T-helper 9 cell (primary cell): ENCODE results near the gene CPED1.
"Not testable (repeated sequence)": the region's sequence is repeated elsewhere in the genome, so short reads cannot be mapped to it uniquely, and the experiment has no call there.

Experiments
- DNase-seq: peaks from one replicate; pipeline ENCODE4 v3.0.0-alpha.2; 2020

Gene CPED1

DNA sequence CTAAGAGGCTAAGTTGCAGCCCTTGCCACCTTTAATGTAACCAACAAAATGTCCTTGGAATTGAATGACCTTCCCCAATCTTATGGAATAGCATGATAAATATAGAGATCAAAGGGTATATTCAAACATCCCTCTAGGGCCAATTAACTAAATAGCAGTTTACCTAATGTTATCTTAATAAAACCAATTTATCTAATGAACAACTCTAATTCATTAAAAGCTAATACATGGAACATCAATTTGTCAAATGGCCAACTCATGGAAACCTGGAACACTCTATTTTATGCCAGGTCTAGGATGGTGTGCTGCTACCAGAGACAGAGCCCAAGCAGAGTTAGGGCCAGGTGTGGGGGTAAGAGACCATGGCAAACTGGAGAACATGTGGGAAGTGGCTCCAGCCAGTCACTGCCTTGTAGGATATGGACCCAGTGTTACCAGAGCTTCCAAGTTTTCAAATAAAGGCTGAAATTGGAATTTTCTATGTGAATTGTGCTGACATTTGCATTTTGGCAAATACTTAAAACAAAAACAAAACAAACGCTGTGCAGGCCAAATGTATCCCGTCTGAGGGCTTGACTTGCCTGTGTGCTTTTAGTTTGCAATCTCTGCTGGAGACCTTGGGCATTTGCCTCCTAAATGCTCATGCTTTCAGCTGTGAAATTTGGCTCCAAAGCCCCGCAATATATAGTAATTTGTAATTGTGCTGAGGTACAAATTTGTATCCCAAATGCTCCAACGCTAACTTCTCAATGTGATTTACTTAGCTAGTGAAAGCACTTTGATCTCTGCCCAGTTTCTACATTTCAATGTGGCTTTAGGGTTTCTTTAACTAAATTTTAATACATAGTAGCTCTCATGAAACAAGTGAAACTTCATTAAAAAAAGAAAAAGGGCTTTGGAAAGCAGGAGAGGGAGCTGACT, 55.1 kb downstream of the CPED1 start:
- DNase-seq = no peak

DNA sequence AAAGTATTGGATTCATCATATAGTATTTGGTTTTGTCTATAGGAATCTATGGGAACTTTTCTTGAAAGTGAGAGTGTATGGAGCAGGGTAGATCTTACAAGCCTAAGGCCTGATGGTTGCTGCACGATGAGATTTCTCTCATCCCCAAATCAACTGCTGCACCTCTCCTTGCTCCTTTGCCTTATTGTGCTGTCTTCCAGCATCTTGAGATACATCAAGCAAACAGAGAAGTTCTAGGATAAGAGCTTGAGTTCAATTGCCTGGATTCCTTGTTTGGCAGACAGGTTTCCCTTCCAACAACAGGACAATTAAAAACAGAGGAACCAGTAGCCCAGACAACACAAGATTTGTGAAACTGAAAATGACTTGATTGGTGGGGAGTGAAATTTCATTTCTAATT, 56.6 kb downstream of the CPED1 start:
- no peak for DNase-seq

DNA sequence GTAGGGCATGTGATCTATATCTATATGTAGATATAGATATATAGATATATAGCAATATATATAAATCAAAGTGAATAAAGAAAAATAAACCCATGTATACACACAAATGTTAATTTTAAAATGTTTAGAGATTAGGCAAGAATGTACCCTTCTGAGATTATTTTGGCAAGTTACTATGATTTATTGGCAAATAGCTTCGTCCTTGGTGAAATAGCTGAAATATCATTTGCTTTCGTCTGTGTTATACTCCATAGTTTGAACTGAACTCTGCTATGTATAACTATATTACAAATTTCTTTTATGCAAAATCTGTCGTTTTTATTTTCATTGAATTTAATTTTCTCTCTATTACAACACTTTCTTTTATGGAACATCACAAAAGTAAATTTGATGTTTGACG, 57.5 kb downstream of the CPED1 start:
- DNase-seq = no peak

DNA sequence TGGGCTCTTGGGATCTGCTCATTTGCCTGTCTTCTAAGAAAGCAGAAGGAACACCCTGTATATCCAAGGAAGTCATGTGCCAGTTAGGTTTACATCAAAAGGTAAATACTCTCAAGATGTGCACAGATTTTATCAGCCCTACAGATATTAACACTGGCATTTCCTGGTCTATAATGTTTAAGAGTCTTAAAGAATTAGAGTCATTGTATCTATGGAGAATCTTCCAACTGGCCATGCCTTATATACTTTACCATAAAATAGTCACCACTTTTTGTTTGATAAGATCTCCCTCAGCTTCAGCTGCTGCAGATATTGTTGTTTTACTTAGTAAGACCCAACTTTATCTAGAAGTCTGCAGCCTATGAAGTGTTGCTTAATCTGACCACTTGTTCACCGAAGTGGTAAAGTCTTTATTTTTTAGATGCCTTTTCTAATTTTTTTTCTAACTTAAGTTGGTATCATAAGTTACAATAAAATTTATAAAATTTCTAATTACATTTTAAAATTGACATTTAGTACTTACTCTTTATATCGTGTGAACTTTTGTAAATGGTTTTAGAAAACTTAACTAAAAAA, 58.5 kb downstream of the CPED1 start:
- no peak for DNase-seq

DNA sequence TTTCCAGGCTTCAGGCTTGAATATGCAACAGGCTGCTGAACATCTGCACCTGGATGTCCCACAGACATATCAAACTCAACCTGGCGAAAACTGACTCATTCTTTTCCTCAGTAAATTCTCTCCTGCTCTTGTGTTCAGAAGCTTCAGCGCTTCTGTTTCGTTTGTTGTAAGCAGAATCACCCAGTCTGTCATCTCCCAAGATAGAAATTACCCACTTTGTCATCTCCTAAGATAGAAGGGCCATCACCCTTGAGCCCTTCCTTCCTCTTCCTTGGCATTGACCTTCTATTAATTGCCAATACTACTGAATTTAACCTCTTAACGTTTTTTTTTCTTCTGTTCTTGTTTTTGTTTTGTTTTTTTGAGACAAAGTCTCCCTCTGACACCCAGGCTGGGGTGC, 59.7 kb downstream of the CPED1 start:
- no peak for DNase-seq

DNA sequence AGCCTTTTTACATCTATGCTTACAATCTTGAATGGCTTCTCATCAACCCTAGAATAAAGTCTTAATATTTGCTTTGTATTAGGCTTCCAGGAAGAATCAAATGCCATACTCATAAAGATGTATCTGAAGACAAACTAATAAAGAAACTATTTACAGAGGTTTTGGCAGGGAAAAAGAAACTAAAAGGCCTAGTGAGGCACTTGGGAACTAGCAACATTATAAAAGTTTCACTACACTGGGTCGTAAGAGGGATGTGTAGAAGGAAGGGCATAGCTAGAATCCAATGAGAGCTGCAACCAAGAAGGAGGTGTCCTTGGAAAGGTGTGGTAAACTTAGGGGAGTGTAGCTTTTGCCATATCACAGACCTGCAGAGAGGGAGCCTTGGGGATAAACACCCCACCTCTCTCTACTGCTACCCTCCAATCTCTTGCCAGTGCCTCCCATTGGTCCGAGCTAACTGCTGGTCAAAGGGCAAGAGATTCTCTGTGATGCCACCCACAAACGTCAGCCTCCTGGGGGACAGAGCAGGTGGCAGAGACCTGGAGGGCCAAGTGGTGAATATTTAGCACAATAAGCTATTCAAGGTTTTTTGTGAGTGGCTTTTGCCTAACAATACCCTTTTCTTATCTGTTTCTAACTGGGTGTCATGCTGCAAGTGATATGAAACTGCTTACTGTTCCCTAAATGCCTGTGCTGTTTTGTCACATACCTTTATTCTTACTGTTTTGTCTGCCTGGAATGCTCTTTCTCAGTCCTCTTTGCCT, 60.7 kb downstream of the CPED1 start:
- no peak for DNase-seq

DNA sequence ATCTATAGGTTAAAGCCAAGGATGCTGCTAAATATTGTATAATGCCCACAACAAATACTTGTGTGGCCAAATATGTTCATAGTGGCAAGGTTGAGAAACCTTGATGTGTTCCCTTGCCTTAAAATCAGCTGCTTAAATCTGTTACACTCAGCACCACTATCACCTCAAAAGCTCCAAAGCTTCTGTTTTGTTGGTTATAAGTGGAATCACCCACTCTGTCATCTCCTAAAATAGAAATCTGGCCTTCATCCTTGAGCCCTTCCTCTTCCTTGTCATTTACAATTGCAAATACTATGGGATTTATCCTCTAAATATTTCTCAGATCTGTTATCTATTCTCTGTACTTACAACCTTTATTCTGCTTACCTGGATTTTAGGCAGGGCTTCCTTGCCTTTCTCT, 61.4 kb downstream of the CPED1 start:
- DNase-seq = no peak

DNA sequence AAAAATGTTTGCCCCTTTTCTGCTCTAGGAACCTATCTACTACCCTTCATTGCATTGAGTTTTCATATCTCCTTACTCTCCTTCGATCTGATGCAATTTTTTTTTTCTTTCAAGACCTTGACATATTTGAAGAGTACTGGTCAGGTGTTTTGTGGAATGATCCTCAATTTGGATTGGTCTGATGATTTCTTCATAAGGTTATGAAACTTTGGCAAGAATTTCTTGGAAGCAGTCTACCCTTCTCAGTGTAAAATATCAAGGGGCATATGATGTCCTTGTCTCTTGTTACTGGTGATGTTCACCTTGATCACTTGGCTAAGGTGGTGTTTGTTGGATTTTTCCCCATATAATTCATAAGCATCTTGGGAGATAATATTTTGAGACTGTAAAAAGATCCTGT, 64.7 kb downstream of the CPED1 start:
- DNase-seq = no peak

DNA sequence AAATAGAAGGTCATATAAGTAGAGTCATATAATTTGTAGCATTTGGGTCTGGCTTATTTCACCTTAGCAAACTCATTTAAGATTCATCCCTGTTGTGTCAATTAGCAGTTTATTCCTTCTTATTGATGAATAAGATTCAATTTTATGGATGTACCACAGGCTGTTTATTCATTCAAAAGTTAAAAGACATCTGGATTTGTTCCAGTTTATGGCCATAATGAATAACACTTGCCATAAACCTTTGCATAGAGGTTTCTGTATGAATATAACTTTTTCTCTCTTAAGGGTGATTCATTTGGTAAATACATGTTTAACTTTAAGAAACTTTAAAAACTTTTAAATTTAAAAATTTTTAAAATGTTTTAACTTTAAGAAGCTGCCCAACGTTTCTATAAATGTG, 66.4 kb downstream of the CPED1 start:
- DNase-seq = no peak

DNA sequence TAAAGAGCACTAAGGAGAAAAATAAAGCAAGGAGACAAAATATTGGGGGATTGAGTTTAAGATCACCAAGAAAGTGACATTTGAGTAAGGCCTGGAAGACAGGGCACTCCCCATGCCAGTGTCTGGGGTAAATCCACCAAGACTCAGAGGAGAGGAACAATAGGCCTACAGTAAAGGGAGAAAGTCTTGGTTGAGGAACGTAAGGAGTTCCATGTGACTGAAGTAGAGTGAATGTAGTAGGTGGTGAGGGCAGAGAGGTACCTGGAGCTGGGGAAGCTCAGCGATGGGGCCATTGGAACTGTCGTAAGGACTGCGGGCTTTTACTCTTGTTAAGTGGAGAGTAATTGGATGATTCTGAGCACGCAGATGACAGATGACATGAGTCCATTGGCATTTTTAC, 69.4 kb downstream of the CPED1 start:
- DNase-seq = no peak

DNA sequence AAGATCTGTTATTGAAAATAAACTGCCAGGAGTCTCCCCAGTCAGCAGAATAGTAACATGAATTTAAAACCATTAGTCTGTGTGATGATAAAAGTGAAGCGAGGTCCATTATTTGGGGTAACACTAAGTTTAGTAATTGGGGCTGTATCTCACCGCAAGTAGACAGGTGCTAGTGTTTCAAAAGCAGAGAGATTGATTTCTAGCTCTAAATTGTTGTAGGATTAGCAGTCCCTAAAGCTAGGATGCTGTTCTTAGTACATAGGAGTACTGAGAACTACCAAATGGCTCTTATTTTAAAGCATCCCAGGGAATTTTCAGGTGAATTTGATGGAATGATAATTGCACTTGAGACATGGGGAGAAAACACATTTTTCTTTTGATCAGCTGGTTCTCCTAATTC, 70.5 kb downstream of the CPED1 start:
- no peak for DNase-seq

DNA sequence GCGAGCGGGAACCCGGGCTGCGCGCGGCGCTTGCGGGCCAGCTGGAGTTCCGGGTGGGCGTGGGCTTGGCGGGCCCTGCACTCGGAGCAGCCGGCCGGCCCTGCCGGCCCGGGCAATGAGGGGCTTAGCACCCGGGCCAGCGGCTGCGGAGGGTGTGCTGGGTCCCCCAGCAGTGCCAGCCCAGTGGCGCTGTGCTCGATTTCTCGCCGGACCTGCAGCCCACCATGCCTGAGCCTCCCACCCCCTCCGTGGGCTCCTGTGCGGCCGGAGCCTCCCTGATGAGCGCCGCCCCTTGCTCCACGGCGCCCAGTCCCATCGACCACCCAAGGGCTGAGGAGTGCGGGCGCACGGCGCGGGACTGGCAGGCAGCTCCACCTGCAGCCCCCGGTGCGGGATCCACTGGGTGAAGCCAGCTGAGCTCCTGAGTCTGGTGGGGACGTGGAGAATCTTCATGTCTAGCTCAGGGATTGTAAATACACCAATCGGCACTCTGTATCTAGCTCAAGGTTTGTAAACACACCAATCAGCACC, 71.5 kb downstream of the CPED1 start:
- not testable (repeated sequence) for DNase-seq

DNA sequence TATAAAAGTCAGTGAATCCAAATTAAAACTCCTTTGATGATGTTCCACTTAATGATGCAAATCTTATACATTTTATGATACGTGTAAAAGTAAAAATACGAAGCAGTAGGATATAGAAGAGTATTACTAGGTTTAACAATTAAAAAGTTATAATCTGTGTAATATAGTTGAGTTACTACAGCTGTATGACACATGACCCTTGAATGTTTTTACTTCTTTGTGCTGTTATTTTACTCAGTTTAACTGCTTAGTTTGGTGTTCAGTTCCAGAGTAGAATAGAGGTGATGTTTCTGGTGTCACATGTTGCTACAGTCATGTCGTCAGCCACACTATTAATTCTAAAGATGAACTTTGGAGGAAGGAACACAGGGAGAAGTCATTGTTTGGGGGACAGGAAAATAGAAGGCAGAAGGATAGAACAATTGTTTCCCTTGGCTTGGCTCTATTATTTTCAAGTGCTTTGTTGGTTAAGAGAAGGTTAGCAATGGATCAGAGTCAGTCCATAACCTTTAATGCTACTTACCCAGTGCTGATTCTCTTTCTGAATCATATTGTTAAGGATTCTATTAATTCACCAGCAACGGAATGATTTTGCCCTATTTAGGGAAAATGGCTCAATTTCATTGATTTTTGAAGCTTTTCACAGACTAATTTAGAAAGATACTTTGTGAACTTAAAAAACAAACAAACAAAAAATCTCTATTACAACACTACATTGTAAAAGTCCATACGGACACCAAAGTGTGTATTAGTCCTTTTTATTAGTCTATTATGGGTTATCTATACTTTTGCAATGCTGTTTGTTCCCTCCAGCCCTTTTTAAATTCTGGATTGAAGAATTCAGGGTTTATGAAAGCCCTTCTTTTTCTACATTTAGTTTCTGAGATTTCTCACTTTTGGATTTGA, 73.4 kb downstream of the CPED1 start:
- DNase-seq = no peak

DNA sequence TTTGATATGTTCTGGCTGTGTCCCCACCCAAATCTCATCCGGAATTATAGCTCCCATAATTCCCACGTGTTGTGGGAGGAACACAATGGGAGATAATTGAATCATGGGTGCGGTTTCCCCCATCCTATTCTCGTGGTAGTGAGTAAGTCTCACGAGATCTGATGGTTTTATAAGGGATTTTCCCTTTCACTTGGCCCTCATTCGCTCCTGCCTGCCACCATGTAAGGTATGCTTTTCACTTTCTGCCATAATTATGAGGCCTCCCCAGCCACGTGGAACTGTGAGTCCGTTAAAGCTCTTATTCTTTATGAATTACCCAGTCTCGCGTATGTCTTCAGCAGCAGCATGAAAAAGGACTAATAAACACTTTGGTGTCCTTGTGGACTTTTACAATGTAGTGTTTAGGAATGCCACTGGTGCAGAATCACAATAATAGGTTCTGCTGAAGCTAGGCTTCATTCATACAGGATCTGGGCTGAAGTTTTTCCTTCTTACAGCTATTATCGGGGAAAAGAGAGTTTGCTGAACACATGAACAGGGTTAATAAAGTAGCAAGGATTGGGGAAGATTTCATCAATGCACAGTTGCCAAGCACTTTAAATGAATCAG, 74.3 kb downstream of the CPED1 start:
- DNase-seq = no peak

DNA sequence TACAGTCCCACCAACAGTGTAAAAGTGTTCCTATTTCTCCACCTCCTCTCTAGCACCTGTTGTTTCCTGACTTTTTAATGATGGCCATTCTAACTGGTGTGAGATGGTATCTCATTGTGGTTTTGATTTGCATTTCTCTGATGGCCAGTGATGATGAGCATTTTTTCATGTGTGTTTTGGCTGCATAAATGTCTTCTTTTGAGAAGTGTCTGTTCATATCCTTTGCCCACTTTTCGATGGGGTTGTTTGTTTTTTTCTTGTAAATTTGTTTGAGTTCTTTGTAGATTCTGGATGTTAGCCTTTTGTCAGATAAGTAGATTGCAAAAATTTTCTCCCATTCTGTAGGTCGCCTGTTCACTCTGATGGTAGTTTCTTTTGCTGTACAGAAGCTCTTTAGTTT, 79.2 kb downstream of the CPED1 start:
- not testable (repeated sequence) for DNase-seq

DNA sequence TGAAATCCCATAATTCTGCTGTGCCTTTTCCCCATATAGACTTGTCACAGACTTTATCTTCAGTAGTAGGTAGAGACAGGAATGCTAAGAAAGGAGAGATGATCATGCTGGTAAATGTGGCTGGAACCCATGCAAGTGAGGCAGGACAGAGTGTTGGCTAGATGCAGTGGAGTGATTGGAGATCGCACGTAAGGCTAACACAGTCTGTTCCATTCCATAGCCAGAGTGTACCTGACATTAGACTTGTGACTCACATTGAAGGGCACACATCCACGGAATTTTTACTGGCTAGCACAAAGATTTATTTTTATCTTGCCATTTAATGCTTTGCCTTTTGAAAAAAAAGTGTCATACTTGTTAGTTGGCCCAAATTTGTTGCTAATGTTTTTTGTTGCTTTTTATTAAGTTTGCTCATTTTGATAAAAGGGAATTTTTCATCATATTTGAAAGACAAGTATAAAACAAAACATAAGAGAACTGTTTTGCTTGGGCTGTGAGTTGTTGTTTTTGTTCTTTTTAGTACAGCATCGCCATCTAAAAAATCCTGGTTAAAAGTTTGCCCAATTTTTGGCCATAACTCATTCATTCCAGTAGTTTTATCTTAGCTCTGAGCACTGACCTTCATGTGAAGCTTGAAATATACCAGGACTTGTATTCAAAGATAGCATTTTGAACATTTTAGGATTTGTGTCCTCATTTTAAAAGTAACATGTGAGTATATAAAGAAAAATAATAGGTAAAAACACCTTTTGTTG, 81.0 kb downstream of the CPED1 start:
- no peak for DNase-seq

DNA sequence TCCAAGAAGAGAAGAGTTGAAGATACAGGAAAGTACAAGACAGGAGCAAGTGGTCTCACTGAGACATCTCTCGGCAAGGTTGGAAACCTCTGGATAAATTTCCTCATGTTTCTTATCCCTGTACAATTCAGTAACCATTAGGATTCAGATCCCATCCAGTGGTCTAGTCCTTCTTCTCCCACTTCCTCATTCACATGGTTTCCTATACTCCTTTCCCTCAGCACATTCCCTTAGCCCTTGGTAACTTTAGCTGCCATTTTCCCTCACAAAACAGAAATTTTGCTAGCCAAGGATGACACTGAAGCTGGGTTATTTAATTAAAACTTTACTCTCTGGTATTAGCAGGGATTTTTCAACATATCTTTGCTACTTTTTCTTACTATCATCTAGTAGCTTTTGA, 82.6 kb downstream of the CPED1 start:
- DNase-seq = no peak

DNA sequence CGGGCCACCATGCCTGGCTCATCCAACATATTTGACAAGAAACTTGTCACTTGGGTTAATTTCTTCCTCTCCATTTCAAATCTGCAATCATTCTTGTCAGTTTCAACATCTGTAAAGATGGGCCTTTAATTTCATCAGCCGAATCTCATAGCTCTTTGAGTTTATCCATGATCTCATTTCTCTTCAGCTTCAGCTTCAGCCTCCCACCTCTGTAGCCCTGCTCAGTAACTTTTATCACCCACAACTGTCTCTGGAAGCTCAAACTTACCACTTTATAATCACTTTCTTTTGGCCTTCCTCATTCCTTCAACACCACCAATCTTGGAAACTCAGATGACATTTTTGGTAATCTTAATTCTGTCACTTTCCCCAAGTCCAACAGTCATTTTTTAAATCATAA, 83.2 kb downstream of the CPED1 start:
- no peak for DNase-seq

DNA sequence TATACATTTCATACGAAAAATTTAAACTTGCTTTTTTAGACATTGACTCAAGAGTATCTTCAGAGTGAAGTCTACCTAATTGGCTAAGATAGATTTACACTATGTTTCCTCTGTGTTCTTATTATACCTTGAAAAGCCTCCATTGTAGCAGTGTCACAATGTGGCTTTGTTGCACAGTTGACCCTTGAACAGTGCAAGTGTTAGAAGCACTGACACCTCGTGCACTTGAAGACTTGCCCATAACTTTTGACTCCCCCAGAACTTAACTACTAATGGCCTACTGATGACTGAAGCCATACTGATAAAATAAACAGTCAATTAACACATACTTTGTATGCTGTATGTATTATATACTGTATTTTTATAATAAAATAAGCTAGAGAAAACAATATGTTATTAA, 84.3 kb downstream of the CPED1 start:
- no peak for DNase-seq

DNA sequence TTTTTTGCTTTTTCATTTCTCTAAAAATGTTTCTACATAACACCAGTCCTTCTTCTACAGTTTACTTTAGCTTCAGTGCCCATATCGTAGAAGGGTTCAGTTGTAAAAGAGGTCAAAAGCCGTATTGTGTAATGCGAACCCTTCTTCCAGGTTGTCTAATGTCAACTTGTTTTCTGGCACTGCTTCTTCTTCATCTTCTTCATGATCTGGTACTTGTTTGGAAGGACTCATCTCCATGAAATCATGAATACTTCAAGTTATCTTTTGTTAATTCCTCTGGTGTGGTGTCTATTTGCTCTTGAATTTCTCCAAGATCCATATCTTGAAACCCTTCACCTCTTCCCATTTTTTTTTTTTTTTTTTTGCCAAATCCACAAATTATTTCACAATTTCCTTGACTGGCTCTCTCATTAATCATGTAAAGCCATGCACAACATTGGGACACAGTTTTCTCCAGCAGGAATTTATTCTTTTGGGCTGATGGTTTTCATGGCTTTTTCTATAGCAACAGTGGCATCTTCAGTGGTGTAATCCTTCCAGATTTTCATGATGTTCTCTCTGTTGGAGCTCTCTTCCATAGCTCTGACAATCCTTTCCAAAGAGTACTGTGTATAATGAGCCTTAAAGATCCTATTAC, 85.1 kb downstream of the CPED1 start:
- DNase-seq = no peak

DNA sequence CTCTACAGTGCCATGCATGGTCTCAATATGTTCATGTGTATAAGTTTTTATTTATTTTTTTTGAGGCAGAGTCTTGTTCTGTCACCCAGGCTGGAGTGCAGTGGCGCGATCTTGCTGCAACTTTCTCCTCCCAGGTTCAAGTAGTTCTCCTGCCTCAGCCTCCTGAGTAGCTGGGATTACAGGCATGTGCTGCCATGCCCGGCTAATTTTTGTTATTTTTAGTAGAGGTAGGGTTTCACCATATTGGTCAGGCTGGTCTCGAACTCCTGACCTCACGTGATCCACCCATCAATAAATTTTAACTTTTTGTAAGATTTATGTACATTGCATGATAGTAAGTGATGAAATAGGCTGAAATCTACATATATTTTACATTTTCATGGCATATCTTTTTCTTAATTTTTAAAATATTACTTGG, 86.9 kb downstream of the CPED1 start:
- DNase-seq = not testable (repeated sequence)
